Measurements from ENCODE around the gene KCNIP1.

The KCNIP1 gene

GRCh38 chr5:170486371-170486770 lies 17.4 kb upstream of the KCNIP1 start:
- no peak overlapping the region for H2BK5ac ChIP-seq (ENCODE audit: low read depth, low read length, poor library complexity, severe bottlenecking)

DNA sequence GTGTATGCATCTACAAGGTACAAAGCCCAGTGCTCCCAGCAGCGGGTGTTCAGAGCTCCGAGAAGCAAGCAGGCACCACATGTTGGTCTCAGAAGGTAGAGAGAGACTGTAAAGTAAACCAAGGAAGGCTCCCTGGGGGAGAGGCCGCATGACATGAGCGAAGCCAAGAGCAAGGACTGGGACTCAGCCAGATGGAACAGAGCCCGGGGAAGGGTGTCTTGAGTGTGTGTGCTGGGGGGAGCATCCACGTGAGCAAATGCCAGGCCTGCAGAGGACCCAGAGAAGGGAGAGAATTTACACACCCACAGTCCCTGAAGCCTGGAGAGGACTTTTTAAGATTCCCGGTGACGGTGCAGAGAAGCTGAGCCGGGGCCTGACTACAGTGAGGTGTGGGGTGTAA lies 15.2 kb upstream of the KCNIP1 start:
- no peaks in the 10 kb centered on the region for H3K79me1 ChIP-seq (replicated peaks; ENCODE audit: low read length, poor library complexity, severe bottlenecking)
- no peaks in the 10 kb centered on the region for H3K27me3 ChIP-seq (ENCODE audit: control insufficient read depth in 1 of 2, insufficient read depth in 1 of 2, low read length in 2 of 2)
- H2BK120ac ChIP-seq (ENCODE audit: low read depth, low read length) = no peak overlapping the region
- no peak overlapping the region for H3K14ac ChIP-seq (ENCODE audit: low read length in 2 of 2)
- no peak for DNase-seq
- H3K4me1 ChIP-seq (ENCODE audit: control insufficient read depth, insufficient read depth, low read depth, low read length) = peaks cover 26% of the 10 kb centered on the region
- H2BK5ac ChIP-seq (ENCODE audit: low read depth, low read length, poor library complexity, severe bottlenecking) = no peak overlapping the region
- H4K91ac ChIP-seq (ENCODE audit: low read length) = no peak overlapping the region
- no peak overlapping the region for H3K4ac ChIP-seq (ENCODE audit: low read depth in 1 of 2, low read length in 2 of 2)
- H2AK5ac ChIP-seq (ENCODE audit: low read length, severe bottlenecking) = peak overlapping the region; percentile 24
- no peak overlapping the region for H3K18ac ChIP-seq (ENCODE audit: low read depth in 1 of 2, low read length in 2 of 2)
- no peak overlapping the region for H3K27ac ChIP-seq (ENCODE audit: low read length, poor library complexity, severe bottlenecking)
- H3K23ac ChIP-seq (ENCODE audit: low read length in 2 of 2) = no peak overlapping the region
- WGBS = 98% methylated on average over 9 of the region's 9 CpGs
- no peak overlapping the region for H2BK12ac ChIP-seq (ENCODE audit: low read length in 2 of 2)
- no peak overlapping the region for H3K9ac ChIP-seq (ENCODE audit: low read length)
- no peak overlapping the region for H3K4me2 ChIP-seq (ENCODE audit: low read length, poor library complexity, severe bottlenecking)
- H3K36me3 ChIP-seq (ENCODE audit: control insufficient read depth in 1 of 2, insufficient read depth in 2 of 2, low read depth in 1 of 2, low read length in 2 of 2) = no peaks in the 10 kb centered on the region
- H3K9me3 ChIP-seq (ENCODE audit: control insufficient read depth, low read length) = no peaks in the 10 kb centered on the region
- H4K8ac ChIP-seq (ENCODE audit: low read length) = no peak overlapping the region
- H2AFZ ChIP-seq (ENCODE audit: low read depth, low read length) = no peak overlapping the region
- no peak overlapping the region for H3K4me3 ChIP-seq (ENCODE audit: insufficient read depth in 1 of 2, low read depth in 1 of 2, low read length in 2 of 2)
- H2BK15ac ChIP-seq (ENCODE audit: low read depth, poor library complexity, severe bottlenecking) = no peak overlapping the region

More at GRCh38 chr5:170486371-170486770, 17.4 kb upstream of the KCNIP1 start:
- Histone ChIP-seq H4K91ac (ENCODE audit: low read length) (no peak overlapping the region), H2BK15ac (ENCODE audit: low read depth, poor library complexity, severe bottlenecking) (no peak overlapping the region), H3K4me2 (ENCODE audit: low read length, poor library complexity, severe bottlenecking) (no peak overlapping the region), H3K79me1 (replicated peaks; ENCODE audit: low read length, poor library complexity, severe bottlenecking) (no peaks in the 10 kb centered on the region), H2BK120ac (ENCODE audit: low read depth, low read length) (no peak overlapping the region), H3K18ac (ENCODE audit: low read depth in 1 of 2, low read length in 2 of 2) (no peak overlapping the region), H3K9ac (ENCODE audit: low read length) (no peak overlapping the region), H3K36me3 (ENCODE audit: control insufficient read depth in 1 of 2, insufficient read depth in 2 of 2, low read depth in 1 of 2, low read length in 2 of 2) (no peaks in the 10 kb centered on the region), H3K27ac (ENCODE audit: low read length, poor library complexity, severe bottlenecking) (no peak overlapping the region), H2AFZ (ENCODE audit: low read depth, low read length) (no peak overlapping the region), H3K9me3 (ENCODE audit: control insufficient read depth, low read length) (no peaks in the 10 kb centered on the region), H2BK12ac (ENCODE audit: low read length in 2 of 2) (no peak overlapping the region), H3K4me1 (ENCODE audit: control insufficient read depth, insufficient read depth, low read depth, low read length) (peaks cover 22% of the 10 kb centered on the region), H3K27me3 (ENCODE audit: control insufficient read depth in 1 of 2, insufficient read depth in 1 of 2, low read length in 2 of 2) (no peaks in the 10 kb centered on the region), H3K4me3 (ENCODE audit: insufficient read depth in 1 of 2, low read depth in 1 of 2, low read length in 2 of 2) (no peak overlapping the region), H2AK5ac (ENCODE audit: low read length, severe bottlenecking) (no peak overlapping the region), H3K14ac (ENCODE audit: low read length in 2 of 2) (no peak overlapping the region), H3K4ac (ENCODE audit: low read depth in 1 of 2, low read length in 2 of 2) (no peak overlapping the region), H4K8ac (ENCODE audit: low read length) (no peak overlapping the region), H3K23ac (ENCODE audit: low read length in 2 of 2) (no peak overlapping the region)
- no peak for DNase-seq
- WGBS = 100% methylated on average over 3 of the region's 3 CpGs

GRCh38 chr5:170489199-170489598 lies 14.6 kb upstream of the KCNIP1 start:
- 96% methylated on average over 6 of the region's 6 CpGs for WGBS
- no peak overlapping the region for H3K27ac ChIP-seq (ENCODE audit: low read length, poor library complexity, severe bottlenecking)
- no peak overlapping the region for H3K4me2 ChIP-seq (ENCODE audit: low read length, poor library complexity, severe bottlenecking)

DNA sequence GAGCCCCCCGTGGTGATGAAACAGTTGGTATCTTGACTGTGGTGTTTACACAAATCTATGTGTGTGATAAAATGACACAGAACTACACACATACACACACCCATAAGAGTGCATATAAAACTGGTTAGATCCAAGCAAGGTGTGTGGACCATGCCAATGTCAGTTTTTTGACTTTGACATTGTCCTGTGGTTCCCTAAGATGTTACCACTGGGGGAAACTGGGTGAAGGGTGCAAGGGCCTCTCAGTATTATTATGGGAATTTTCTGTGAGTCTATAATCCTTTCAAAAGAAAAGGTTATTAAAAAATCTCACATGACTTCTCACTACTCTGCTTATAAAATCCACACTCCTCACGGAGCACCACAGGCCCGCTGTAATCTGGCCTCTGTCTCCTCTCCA lies 13.4 kb upstream of the KCNIP1 start:
- 84% methylated on average over 2 of the region's 3 CpGs for WGBS
- Histone ChIP-seq H3K23ac (ENCODE audit: low read length in 2 of 2) (no peak overlapping the region), H2BK120ac (ENCODE audit: low read depth, low read length) (no peak overlapping the region), H3K27me3 (ENCODE audit: control insufficient read depth in 1 of 2, insufficient read depth in 1 of 2, low read length in 2 of 2) (peaks cover 0 to 13% of the 10 kb centered on the region in 2 experiments), H4K91ac (ENCODE audit: low read length) (no peak overlapping the region), H3K36me3 (ENCODE audit: control insufficient read depth in 1 of 2, insufficient read depth in 2 of 2, low read depth in 1 of 2, low read length in 2 of 2) (no peaks in the 10 kb centered on the region), H4K8ac (ENCODE audit: low read length) (no peak overlapping the region), H3K9ac (ENCODE audit: low read length) (no peak overlapping the region), H3K4me3 (ENCODE audit: insufficient read depth in 1 of 2, low read depth in 1 of 2, low read length in 2 of 2) (no peak overlapping the region), H2AFZ (ENCODE audit: low read depth, low read length) (no peak overlapping the region), H3K9me3 (ENCODE audit: control insufficient read depth, low read length) (no peaks in the 10 kb centered on the region), H3K79me1 (replicated peaks; ENCODE audit: low read length, poor library complexity, severe bottlenecking) (no peaks in the 10 kb centered on the region), H3K14ac (ENCODE audit: low read length in 2 of 2) (no peak overlapping the region), H2AK5ac (ENCODE audit: low read length, severe bottlenecking) (peak overlapping the region; percentile 95), H2BK12ac (ENCODE audit: low read length in 2 of 2) (no peak overlapping the region), H3K4me2 (ENCODE audit: low read length, poor library complexity, severe bottlenecking) (no peak overlapping the region), H3K4me1 (ENCODE audit: control insufficient read depth, insufficient read depth, low read depth, low read length) (peaks cover 30% of the 10 kb centered on the region), H2BK5ac (ENCODE audit: low read depth, low read length, poor library complexity, severe bottlenecking) (peak overlapping the region; percentile 11), H2BK15ac (ENCODE audit: low read depth, poor library complexity, severe bottlenecking) (no peak overlapping the region), H3K4ac (ENCODE audit: low read depth in 1 of 2, low read length in 2 of 2) (no peak overlapping the region), H3K27ac (ENCODE audit: low read length, poor library complexity, severe bottlenecking) (peak overlapping the region; percentile 76), H3K18ac (ENCODE audit: low read depth in 1 of 2, low read length in 2 of 2) (peak overlapping the region in 1 of 2 experiments; percentile 41)
- DNase-seq = no peak

More at GRCh38 chr5:170489199-170489598, 14.6 kb upstream of the KCNIP1 start:
- H3K9me3 ChIP-seq (ENCODE audit: control insufficient read depth, low read length) = no peaks in the 10 kb centered on the region
- H3K18ac ChIP-seq (ENCODE audit: low read depth in 1 of 2, low read length in 2 of 2) = no peak overlapping the region
- no peak overlapping the region for H3K4ac ChIP-seq (ENCODE audit: low read depth in 1 of 2, low read length in 2 of 2)
- H3K14ac ChIP-seq (ENCODE audit: low read length in 2 of 2) = no peak overlapping the region
- no peak overlapping the region for H3K9ac ChIP-seq (ENCODE audit: low read length)
- no peaks in the 10 kb centered on the region for H3K79me1 ChIP-seq (replicated peaks; ENCODE audit: low read length, poor library complexity, severe bottlenecking)
- peaks cover 0 to 1% of the 10 kb centered on the region in 2 experiments for H3K27me3 ChIP-seq (ENCODE audit: control insufficient read depth in 1 of 2, insufficient read depth in 1 of 2, low read length in 2 of 2)
- no peak overlapping the region for H4K91ac ChIP-seq (ENCODE audit: low read length)
- H2BK12ac ChIP-seq (ENCODE audit: low read length in 2 of 2) = no peak overlapping the region
- no peaks in the 10 kb centered on the region for H3K36me3 ChIP-seq (ENCODE audit: control insufficient read depth in 1 of 2, insufficient read depth in 2 of 2, low read depth in 1 of 2, low read length in 2 of 2)
- peak overlapping the region; percentile 1 for H2AK5ac ChIP-seq (ENCODE audit: low read length, severe bottlenecking)
- H3K4me3 ChIP-seq (ENCODE audit: insufficient read depth in 1 of 2, low read depth in 1 of 2, low read length in 2 of 2) = no peak overlapping the region
- H2BK5ac ChIP-seq (ENCODE audit: low read depth, low read length, poor library complexity, severe bottlenecking) = no peak overlapping the region
- H2BK15ac ChIP-seq (ENCODE audit: low read depth, poor library complexity, severe bottlenecking) = no peak overlapping the region
- H3K23ac ChIP-seq (ENCODE audit: low read length in 2 of 2) = no peak overlapping the region
- no peak overlapping the region for H4K8ac ChIP-seq (ENCODE audit: low read length)
- H3K4me1 ChIP-seq (ENCODE audit: control insufficient read depth, insufficient read depth, low read depth, low read length) = peaks cover 27% of the 10 kb centered on the region
- no peak for DNase-seq
- no peak overlapping the region for H2BK120ac ChIP-seq (ENCODE audit: low read depth, low read length)
- H2AFZ ChIP-seq (ENCODE audit: low read depth, low read length) = no peak overlapping the region
